NOMO-1 treated with DMSO at 0.1 percent for 48 hours (cell line): ENCODE data around the gene RTN4IP1.

Experiments
- DNase-seq: peaks from one replicate; lab custom pipeline; 2025; ENCODE audit not compliant: unreplicated experiment; lab: John Stamatoyannopoulos, UW

RTN4IP1 gene

GRCh38 chr6:106525107-106525881 lies 104.0 kb downstream of the RTN4IP1 start:
- DNase-seq, result no peak

DNA sequence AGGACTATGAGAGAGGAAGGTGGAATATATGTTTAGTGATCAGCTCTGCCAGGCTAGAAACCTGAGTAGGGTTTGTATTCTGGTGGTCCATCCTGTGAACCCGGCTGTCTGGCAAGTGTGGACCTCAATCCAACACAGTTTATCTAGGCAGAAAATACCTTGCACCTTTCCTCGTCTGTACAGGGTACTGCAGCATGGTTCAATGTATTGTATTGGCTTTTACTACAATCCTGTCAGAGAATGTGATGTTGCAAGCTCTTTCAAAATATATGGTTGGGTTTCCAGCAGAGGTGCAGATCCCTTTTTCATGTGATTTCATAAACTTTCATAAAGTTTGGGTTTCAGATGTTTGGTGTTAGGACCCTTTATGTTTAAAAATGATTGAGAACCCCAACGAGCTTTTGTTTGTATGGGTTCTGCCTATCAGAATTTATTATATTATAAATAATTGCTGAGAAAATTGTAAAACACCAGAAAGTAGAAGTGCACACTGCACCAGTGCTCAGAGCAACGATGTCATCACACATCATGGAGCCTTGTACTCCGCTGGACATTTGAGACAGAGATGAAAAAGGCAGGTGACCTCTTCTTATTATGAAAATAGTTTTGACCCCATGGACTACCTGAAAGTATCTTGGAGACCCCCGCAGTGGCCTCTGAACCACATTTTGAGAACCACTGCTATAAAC lies 106.6 kb downstream of the RTN4IP1 start:
- peak; percentile 80 for DNase-seq
